ENCODE results near the gene TMEM184C. TPM values are rescaled to one million over a fixed set of nuclear protein-coding genes. Genes with fewer than 3 reads are reported as not detected.

Gene TMEM184C
- total RNA-seq, 6 experiments from 2014 or later = 19.0 to 25.3 (median 21.3) TPM

- 75% methylated on average over 6 of the region's 6 CpGs for WGBS (ENCODE audit: insufficient coverage, low coverage, low lambda C conversion rate, missing lambda C conversion rate)
- H3K27ac ChIP-seq = no peak overlapping the region
- TF ChIP-seq POLR2A (IDR thresholded peaks at IDR 0.05) = no peak
- no peak for TF ChIP-seq CTCF (IDR thresholded peaks at IDR 0.05)
- no peaks in the 10 kb centered on the region for H3K36me3 ChIP-seq
- H3K4me3 ChIP-seq = no peak overlapping the region
- ATAC-seq = no peak
- DNase-seq = no peak
- no peaks in the 10 kb centered on the region for H3K9me3 ChIP-seq
- no peaks in the 10 kb centered on the region for H3K27me3 ChIP-seq
- intact Hi-C loops (cut with DNase I) = no loop called here
- no peaks in the 10 kb centered on the region for H3K4me1 ChIP-seq
Observed at GRCh38 chr4:147578051-147578476, 39.1 kb upstream of the TMEM184C start.

GRCh38 chr4:147578593-147578992 lies 38.6 kb upstream of the TMEM184C start:
- TF ChIP-seq CTCF (IDR thresholded peaks at IDR 0.05) = no peak
- no peak for TF ChIP-seq POLR2A (IDR thresholded peaks at IDR 0.05)
- Histone ChIP-seq H3K27ac (no peak overlapping the region), H3K4me3 (no peak overlapping the region), H3K27me3 (no peaks in the 10 kb centered on the region), H3K36me3 (no peaks in the 10 kb centered on the region), H3K9me3 (no peaks in the 10 kb centered on the region), H3K4me1 (no peaks in the 10 kb centered on the region)
- intact Hi-C loops (cut with DNase I) = no loop called here
- no peak for ATAC-seq
- no peak for DNase-seq
- 59% methylated on average over 3 of the region's 3 CpGs for WGBS (ENCODE audit: insufficient coverage, low coverage, low lambda C conversion rate, missing lambda C conversion rate)

- 13% methylated on average over 1 of the region's 1 CpG for WGBS (ENCODE audit: insufficient coverage, low coverage, low lambda C conversion rate, missing lambda C conversion rate)
- no peaks in the 10 kb centered on the region for H3K4me1 ChIP-seq
- no peak for TF ChIP-seq CTCF (IDR thresholded peaks at IDR 0.05)
- no peak for TF ChIP-seq POLR2A (IDR thresholded peaks at IDR 0.05)
- H3K4me3 ChIP-seq = no peak overlapping the region
- H3K36me3 ChIP-seq = no peaks in the 10 kb centered on the region
- ATAC-seq = no peak
- no peaks in the 10 kb centered on the region for H3K9me3 ChIP-seq
- intact Hi-C loops (cut with DNase I) = no loop called here
- H3K27me3 ChIP-seq = no peaks in the 10 kb centered on the region
- no peak overlapping the region for H3K27ac ChIP-seq
- no peak for DNase-seq
Observed at GRCh38 chr4:147580396-147580795, 36.8 kb upstream of the TMEM184C start.

GRCh38 chr4:147581606-147582350 lies 35.4 kb upstream of the TMEM184C start:
- ATAC-seq = no peak
- H3K4me1 ChIP-seq = no peaks in the 10 kb centered on the region
- no peaks in the 10 kb centered on the region for H3K27me3 ChIP-seq
- no peaks in the 10 kb centered on the region for H3K9me3 ChIP-seq
- TF ChIP-seq POLR2A (IDR thresholded peaks at IDR 0.05) = no peak
- no peak for TF ChIP-seq CTCF (IDR thresholded peaks at IDR 0.05)
- 60% methylated on average over 6 of the region's 6 CpGs for WGBS (ENCODE audit: insufficient coverage, low coverage, low lambda C conversion rate, missing lambda C conversion rate)
- H3K4me3 ChIP-seq = no peak overlapping the region
- H3K36me3 ChIP-seq = no peaks in the 10 kb centered on the region
- no peak overlapping the region for H3K27ac ChIP-seq
- DNase-seq = no peak
- intact Hi-C loops (cut with DNase I) = no loop called here
